H1 (cell line): ENCODE measurements around the gene PEX16. TPM values are rescaled to one million over a fixed set of nuclear protein-coding genes. Genes with fewer than 3 reads are reported as not detected.

Source experiments
- CTCF ChIA-PET: fragments of 300-600 bp; sonication (Branson Sonifier 250); formaldehyde crosslinking; loops from one replicate; lab custom pipeline; 2021; ENCODE audit not compliant: partially characterized antibody; lab: Charles Lee
- POLR2A ChIA-PET: fragments of 300-600 bp; sonication (Branson Sonifier 250); formaldehyde crosslinking; loops from one replicate; lab custom pipeline; 2021; ENCODE audit warnings: inconsistent platforms; ENCODE audit not compliant: partially characterized antibody; lab: Charles Lee
- DNase-seq, 2 experiments: peaks; one replicate each; pipeline versions ENCODE4 v3.0.0 to v3.0.0-alpha.2; 2010 to 2022; ENCODE audit warnings: low spot score in 2 of 2, low read depth in 1 of 2, mixed read lengths in 1 of 2
- FAIRE-seq: peaks from 2 replicates; lab custom pipeline; 2011; peaks lifted over from hg19 to GRCh38; lab: Jason Lieb, UNC
- H2AFZ ChIP-seq: 2 replicates; pipeline ENCODE4 v1.8.1; 2012; ENCODE audit warnings: low read length, inconsistent platforms
- H2AK5ac ChIP-seq: 2 replicates; pipeline ENCODE4 v1.6.1; 2013; ENCODE audit warnings: low read depth, low read length
- H2BK120ac ChIP-seq: replicated peaks from 2 replicates; pipeline ENCODE3; 2013; ENCODE audit warnings: low read depth, low read length, inconsistent platforms
- H2BK12ac ChIP-seq: 2 replicates; pipeline ENCODE4 v1.6.1; 2013; ENCODE audit warnings: low read depth, low read length
- H2BK15ac ChIP-seq: 2 replicates; pipeline ENCODE4 v1.6.1; 2013; ENCODE audit warnings: low read length
- H2BK20ac ChIP-seq: 2 replicates; pipeline ENCODE4 v1.6.1; 2013; ENCODE audit warnings: low read length
- H2BK5ac ChIP-seq: 2 replicates; pipeline ENCODE4 v1.6.1; 2013; ENCODE audit warnings: low read depth, low read length
- H3K14ac ChIP-seq: 2 replicates; pipeline ENCODE4 v1.6.1; 2013; ENCODE audit warnings: inconsistent platforms; ENCODE audit not compliant: insufficient read length
- H3K18ac ChIP-seq: 2 replicates; pipeline ENCODE4 v1.6.1; 2013; ENCODE audit warnings: low read length; ENCODE audit errors: extremely low read depth
- H3K23ac ChIP-seq: 2 replicates; pipeline ENCODE4 v1.6.1; 2013; ENCODE audit warnings: inconsistent platforms; ENCODE audit not compliant: insufficient read length
- H3K23me2 ChIP-seq: 2 replicates; pipeline ENCODE4 v1.6.1; 2013; ENCODE audit warnings: low read depth, low read length
- H3K27ac ChIP-seq: 2 replicates; pipeline ENCODE4 v1.6.1; 2011; ENCODE audit warnings: low read depth, low read length, inconsistent platforms
- H3K27me3 ChIP-seq, 4 experiments: replicated peaks in 1 of 4; 1 replicate in 1 of 4; 2 replicates in 3 of 4; pipeline versions ENCODE4 v1.6.1 to v1.8.1; 2011 to 2013; ENCODE audit warnings: low read length in 3 of 4, mild to moderate bottlenecking in 3 of 4, inconsistent platforms in 2 of 4, mixed read lengths in 2 of 4, moderate library complexity in 1 of 4; ENCODE audit not compliant: control insufficient read depth in 3 of 4, insufficient read depth in 3 of 4; ENCODE audit errors: extremely low read depth in 1 of 4
- H3K36me3 ChIP-seq, 4 experiments: 2 replicates each; pipeline versions ENCODE4 v1.6.1 to v1.8.1; 2011 to 2013; ENCODE audit warnings: mild to moderate bottlenecking in 4 of 4, low read length in 3 of 4, moderate library complexity in 2 of 4, control low read depth in 1 of 4, inconsistent platforms in 1 of 4; ENCODE audit not compliant: insufficient read depth in 4 of 4, control insufficient read depth in 2 of 4
- H3K4ac ChIP-seq: replicated peaks from 2 replicates; pipeline ENCODE3; 2013; ENCODE audit warnings: low read length, low read depth, mixed read lengths, inconsistent platforms; ENCODE audit not compliant: insufficient read length
- H3K4me1 ChIP-seq, 4 experiments: replicated peaks in 1 of 4; 1 replicate in 1 of 4; 2 replicates in 3 of 4; pipeline versions ENCODE4 v1.6.1 to v1.8.1; 2011 to 2013; ENCODE audit warnings: low read length in 3 of 4, inconsistent platforms in 2 of 4, mixed read lengths in 1 of 4; ENCODE audit not compliant: insufficient read depth in 4 of 4, control insufficient read depth in 3 of 4
- H3K4me2 ChIP-seq, 2 experiments: 2 replicates each; pipeline versions ENCODE4 v1.6.1 to v1.8.1; 2011 to 2013; ENCODE audit warnings: low read depth in 2 of 2, low read length in 2 of 2, control low read depth in 1 of 2, inconsistent platforms in 1 of 2, mild to moderate bottlenecking in 1 of 2; ENCODE audit not compliant: insufficient read depth in 1 of 2
- H3K4me3 ChIP-seq, 4 experiments: fragments of 200-600, 300-600 bp in 1 of 4; sonication (generic), shearing (Covaris generic), sonication (Bioruptor Twin) in 1 of 4; 2 replicates each; pipeline versions ENCODE4 v1.5.1 to v1.8.1; 2011 to 2016; ENCODE audit warnings: low read length in 4 of 4, low read depth in 3 of 4, control low read depth in 2 of 4, inconsistent platforms in 2 of 4, mild to moderate bottlenecking in 2 of 4, mixed read lengths in 1 of 4, moderate library complexity in 1 of 4; ENCODE audit not compliant: insufficient read depth in 2 of 4; ENCODE audit errors: extremely low read depth in 1 of 4
- H3K56ac ChIP-seq: replicated peaks from 2 replicates; pipeline ENCODE3; 2013; ENCODE audit warnings: low read depth, mild to moderate bottlenecking, mixed read lengths, low read length, inconsistent platforms; ENCODE audit not compliant: insufficient read length
- H3K79me1 ChIP-seq: 2 replicates; pipeline ENCODE4 v1.6.1; 2013; ENCODE audit warnings: low read depth, low read length, control low read depth
- H3K79me2 ChIP-seq, 2 experiments: 2 replicates each; pipeline versions ENCODE4 v1.6.1 to v1.8.1; 2012 to 2013; ENCODE audit warnings: low read length in 2 of 2, mild to moderate bottlenecking in 2 of 2, inconsistent platforms in 1 of 2; ENCODE audit not compliant: insufficient read depth in 2 of 2, control insufficient read depth in 1 of 2
- H3K9ac ChIP-seq, 4 experiments: replicated peaks in 1 of 4; 1 replicate in 1 of 4; 2 replicates in 3 of 4; pipeline versions ENCODE4 v1.6.1 to v1.8.1; 2011 to 2013; ENCODE audit warnings: low read depth in 3 of 4, low read length in 3 of 4, control low read depth in 2 of 4, mild to moderate bottlenecking in 2 of 4, moderate library complexity in 2 of 4, inconsistent platforms in 1 of 4; ENCODE audit errors: extremely low read depth in 1 of 4
- H3K9me3 ChIP-seq, 2 experiments: 2 replicates each; pipeline versions ENCODE4 v1.6.1 to v1.8.1; 2012 to 2013; ENCODE audit warnings: mild to moderate bottlenecking in 2 of 2, moderate library complexity in 2 of 2, control low read depth in 1 of 2, inconsistent platforms in 1 of 2, low read depth in 1 of 2, low read length in 1 of 2, mixed read lengths in 1 of 2; ENCODE audit not compliant: insufficient read depth in 2 of 2
- H4K20me1 ChIP-seq, 2 experiments: replicated peaks in 1 of 2; 2 replicates each; pipeline versions ENCODE3 to v1.8.1; 2011 to 2013; ENCODE audit warnings: inconsistent platforms in 2 of 2, low read length in 2 of 2, mild to moderate bottlenecking in 1 of 2; ENCODE audit not compliant: insufficient read depth in 2 of 2, control insufficient read depth in 1 of 2
- H4K5ac ChIP-seq: 2 replicates; pipeline ENCODE4 v1.6.1; 2013; ENCODE audit warnings: low read length, low read depth, mixed read lengths, inconsistent platforms; ENCODE audit not compliant: insufficient read length
- H4K8ac ChIP-seq: 2 replicates; pipeline ENCODE4 v1.8.0; 2013; ENCODE audit warnings: mild to moderate bottlenecking, moderate library complexity, low read length, inconsistent platforms; ENCODE audit not compliant: insufficient read depth; ENCODE audit errors: extremely low read depth
- H4K91ac ChIP-seq: replicated peaks from 2 replicates; pipeline ENCODE3; 2013; ENCODE audit warnings: low read length, mixed read lengths, inconsistent platforms; ENCODE audit not compliant: insufficient read length
- CTCF ChIP-seq, 3 experiments: IDR thresholded peaks; 1 replicate in 2 of 3; 2 replicates in 1 of 3; pipeline versions ENCODE4 v1.5.1 to v1.6.1; 2011; ENCODE audit warnings: low read length in 3 of 3, mild to moderate bottlenecking in 3 of 3, inconsistent platforms in 2 of 3, low read depth in 1 of 3, moderate library complexity in 1 of 3; ENCODE audit not compliant: insufficient read depth in 1 of 3; ENCODE audit errors: control extremely low read depth in 1 of 3
- MAFK ChIP-seq: IDR thresholded peaks from 2 replicates; pipeline ENCODE4 v1.6.1; 2012; ENCODE audit warnings: low read depth, mild to moderate bottlenecking, improper control_type of control experiment, low read length
- POLR2AphosphoS5 ChIP-seq: IDR thresholded peaks from 2 replicates; pipeline ENCODE4 v1.6.1; 2011; ENCODE audit warnings: low read depth, low read length
- RAD21 ChIP-seq, 2 experiments: IDR thresholded peaks in 1 of 2; conservative IDR thresholded peaks in 1 of 2; 2 replicates each; pipeline ENCODE4 v1.6.1; 2011; ENCODE audit warnings: low read depth in 2 of 2, low read length in 2 of 2, improper control_type of control experiment in 1 of 2, inconsistent platforms in 1 of 2, mild to moderate bottlenecking in 1 of 2, moderate library complexity in 1 of 2
- WGBS, 2 experiments: shearing (Covaris generic) in 1 of 2; methylation state at CpG; one replicate each; pipeline versions ENCODE4 v1.1.6 to v1.1.7; 2013 to 2015; ENCODE audit warnings: low lambda C conversion rate in 2 of 2, mixed read lengths in 2 of 2, inconsistent platforms in 1 of 2, low coverage in 1 of 2, missing lambda C conversion rate in 1 of 2; ENCODE audit not compliant: insufficient replicate concordance in 2 of 2, insufficient coverage in 1 of 2, insufficient read length in 1 of 2; ENCODE audit errors: extremely low coverage in 1 of 2, missing lambda C conversion rate in 1 of 2; 5-methylcytosine and 5-hydroxymethylcytosine counted together
- polyA plus RNA-seq, 7 experiments: library from polyadenylated mRNA; depleted of rRNA in 3 of 7; stranded (reverse) in 5 of 7; unstranded in 2 of 7; fragments of >200 nt in 5 of 7; fragments of 200-250 nt in 2 of 7; gene quantifications; 1 replicate in 5 of 7; 2 replicates in 1 of 7; 4 replicates in 1 of 7; pipeline versions ENCODE4 v1.2.1 to v1.2.3, GENCODE V29; 2011 to 2013; ENCODE audit warnings: missing spikeins in 2 of 7, mixed read lengths in 2 of 7
- total RNA-seq: library from RNA; stranded (reverse); fragmentation: NEBNext Ultra II Directional; extraction: Animal tissue kit (Norgen Biotek cat#: 25700); gene quantifications from 2 replicates; pipeline ENCODE4 v1.2.1, GENCODE V29; 2021

The PEX16 gene
- total and polyA plus RNA-seq, 2 of the 8 experiments (the other 6 are each of a cell fraction or from before 2014, with no cell fraction given), result 29.2 to 36.0 TPM

- CTCF ChIA-PET, result interaction anchor here (0.9 to 4.0 kb wide), 5 partner anchors 38 to 139 kb away, joined by 3 to 26 read pairs (median 4); no protein-coding TSS in a partner anchor
Observed at GRCh38 chr11:45926536-45927331, 9.1 kb upstream of the PEX16 start.

More at GRCh38 chr11:45926536-45927331, 9.1 kb upstream of the PEX16 start:
- Histone ChIP-seq H3K9me3 (no peaks in the 10 kb centered on the region), H3K14ac (no peak overlapping the region), H4K8ac (no peak overlapping the region), H3K56ac (no peak overlapping the region), H2BK5ac (no peak overlapping the region; the same call in 1 of the 2 replicates), H2AK5ac (no peak overlapping the region), H2BK120ac (no peak overlapping the region), H2BK15ac (no peak overlapping the region), H3K18ac (no peak overlapping the region), H2BK20ac (no peak overlapping the region), H2AFZ (no peak overlapping the region), H3K79me1 (peaks cover 15% of the 10 kb centered on the region), H3K79me2 (peaks cover 0 to 11% of the 10 kb centered on the region in 2 experiments; a peak in 1 of 4 replicates), H3K4ac (no peak overlapping the region), H4K20me1 (peaks cover 10 to 20% of the 10 kb centered on the region in 2 experiments), H3K4me3 (no peak overlapping the region), H3K27ac (no peak overlapping the region), H3K9ac (no peak overlapping the region), H3K27me3 (no peaks in the 10 kb centered on the region), H3K4me2 (no peak overlapping the region), H3K23me2 (peaks cover 6% of the 10 kb centered on the region; the same call in 1 of the 2 replicates), H4K91ac (no peak overlapping the region), H3K23ac (no peak overlapping the region), H3K4me1 (peaks cover 0 to 6% (median 3%) of the 10 kb centered on the region in 4 experiments; a peak in 4 of 7 replicates), H3K36me3 (peaks cover 5 to 35% (median 22%) of the 10 kb centered on the region in 4 experiments; a peak in 7 of 8 replicates), H4K5ac (no peak overlapping the region), H2BK12ac (no peak overlapping the region)
- no peak for FAIRE-seq
- TF ChIP-seq POLR2AphosphoS5, result no peak; the same call in 1 of the 2 replicates
- TF ChIP-seq MAFK, result no peak
- no peak for TF ChIP-seq CTCF (IDR thresholded peaks at IDR 0.05; ENCODE audit: control extremely low read depth in 1 of 3, insufficient read depth in 1 of 3, low read depth in 1 of 3, low read length in 3 of 3)
- TF ChIP-seq RAD21 (IDR thresholded peaks at IDR 0.05 in 1 of 2, conservative IDR thresholded peaks at IDR 0.05 in 1 of 2; ENCODE audit: low read depth in 2 of 2, low read length in 2 of 2), result no peak
- POLR2A ChIA-PET, result interaction anchor here (1.0 to 9.8 kb wide), 12 partner anchors 9 to 416 kb away, joined by 3 to 115 read pairs (median 4); partner anchors contain the start of gene PEX16
- WGBS, 2 experiments, result 94% methylated on average over 12 of the region's 12 CpGs; no CpG with 5 or more reads in 1 of the 2 experiments
- no peak for DNase-seq
